Measurements from ENCODE around the gene BFSP2. TPM values are rescaled to one million over a fixed set of nuclear protein-coding genes. Genes with fewer than 3 reads are reported as not detected.

BFSP2 gene
- total RNA-seq, 2 experiments from 2014 or later = 0.55 to 1.0 TPM

DNA sequence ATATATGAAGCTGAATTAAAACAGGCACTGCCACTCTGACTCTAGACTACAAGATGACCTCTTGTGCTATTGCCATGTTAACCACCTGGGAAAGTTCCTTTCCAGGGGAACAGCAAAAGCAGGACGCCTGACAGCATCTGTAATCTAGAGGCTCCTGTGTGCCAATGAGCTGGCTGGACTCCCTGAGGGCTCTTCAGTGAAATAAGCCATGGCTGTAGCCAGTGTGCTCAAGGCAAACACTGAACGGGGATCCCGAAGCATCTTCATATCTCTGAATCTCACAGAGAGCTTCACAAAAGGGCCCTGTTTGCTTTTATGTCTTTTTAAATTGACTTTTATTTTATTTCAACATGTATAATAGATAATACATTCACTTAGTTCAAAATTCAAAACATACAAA is 57.2 kb downstream of the BFSP2 start:
- no peaks in the 10 kb centered on the region for H3K27me3 Mint-ChIP-seq
- peaks cover 15% of the 10 kb centered on the region for H3K4me1 Mint-ChIP-seq
- ChIA-PET POLR2A (interaction anchor here (0.7 to 1.0 kb wide), 2 partner anchors 12 to 115 kb away, joined by 3 to 4 read pairs; no protein-coding TSS in a partner anchor), CTCF (interaction anchor here (1.3 kb wide), 1 partner anchor 119 kb away, joined by 3 read pairs; no protein-coding TSS in a partner anchor)
- H3K4me3 Mint-ChIP-seq = no peak overlapping the region
- H3K9me3 Mint-ChIP-seq = no peaks in the 10 kb centered on the region
- H3K36me3 Mint-ChIP-seq (ENCODE audit: low read depth) = no peaks in the 10 kb centered on the region
- DNase-seq = no peak
- H3K27ac Mint-ChIP-seq = no peak overlapping the region

DNA sequence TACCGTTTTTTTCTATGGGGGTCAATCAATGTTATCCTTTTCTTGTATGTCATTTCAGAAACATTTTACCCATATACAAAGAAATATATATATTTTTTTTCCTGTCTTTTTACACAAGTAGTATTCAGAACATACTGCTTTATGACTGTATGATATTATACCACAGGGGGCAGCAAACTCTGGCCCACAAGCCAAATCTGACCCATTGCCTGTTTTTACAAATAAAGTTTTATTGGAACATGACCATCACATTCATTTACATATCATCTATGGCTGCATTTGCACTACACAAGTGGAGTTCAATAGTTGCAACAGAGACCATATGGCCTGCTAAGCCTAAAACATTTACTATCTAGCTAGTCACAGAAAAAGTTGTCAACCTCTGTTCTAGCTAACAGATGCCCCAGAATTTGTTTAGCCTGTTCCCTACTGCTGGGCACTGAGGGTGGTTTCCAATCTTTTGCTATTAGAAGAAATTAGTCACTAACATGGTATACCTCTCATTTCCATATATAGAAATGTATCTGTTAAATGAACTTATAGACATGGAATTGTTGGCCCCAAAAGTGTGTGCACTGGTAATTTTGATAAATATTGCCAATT is 57.7 kb downstream of the BFSP2 start:
- H3K4me1 Mint-ChIP-seq = peaks cover 15% of the 10 kb centered on the region
- no peaks in the 10 kb centered on the region for H3K27me3 Mint-ChIP-seq
- H3K27ac Mint-ChIP-seq = no peak overlapping the region
- CTCF ChIA-PET = interaction anchor here (1.3 kb wide), 1 partner anchor 119 kb away, joined by 3 read pairs; no protein-coding TSS in a partner anchor
- H3K4me3 Mint-ChIP-seq = no peak overlapping the region
- no peak for DNase-seq
- H3K36me3 Mint-ChIP-seq (ENCODE audit: low read depth) = no peaks in the 10 kb centered on the region
- POLR2A ChIA-PET = interaction anchor here (0.7 to 1.0 kb wide), 2 partner anchors 12 to 115 kb away, joined by 3 to 4 read pairs; no protein-coding TSS in a partner anchor
- no peaks in the 10 kb centered on the region for H3K9me3 Mint-ChIP-seq

DNA sequence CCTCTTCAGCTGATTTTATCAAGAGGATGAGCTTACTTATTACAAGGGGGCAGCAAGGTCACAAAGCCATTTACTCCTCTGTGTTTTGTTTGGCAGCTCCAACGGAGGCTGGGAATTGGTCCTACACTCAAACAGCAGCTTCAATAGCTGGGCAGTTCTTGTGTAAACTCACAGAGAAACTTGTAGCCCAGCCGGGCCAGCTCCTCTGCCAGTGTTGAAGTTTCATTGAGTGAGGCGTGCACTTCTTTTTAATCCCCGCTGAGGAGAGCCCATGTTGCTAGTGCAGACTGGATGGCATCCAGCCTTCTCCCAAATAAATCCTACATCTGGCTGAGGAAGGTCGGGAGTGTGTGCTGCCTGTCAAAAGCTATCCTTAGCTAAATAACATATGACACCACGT is 59.5 kb downstream of the BFSP2 start:
- Mint-ChIP-seq H3K9me3 (no peaks in the 10 kb centered on the region), H3K27me3 (no peaks in the 10 kb centered on the region), H3K36me3 (ENCODE audit: low read depth) (no peaks in the 10 kb centered on the region), H3K4me3 (no peak overlapping the region), H3K4me1 (peaks cover 26% of the 10 kb centered on the region), H3K27ac (no peak overlapping the region)
- no peak for DNase-seq
- CTCF ChIA-PET = interaction anchor here (1.1 kb wide), 1 partner anchor 9 kb away, joined by 3 read pairs; no protein-coding TSS in a partner anchor
- POLR2A ChIA-PET = interaction anchor here (0.5 to 0.6 kb wide), 2 partner anchors 114 to 122 kb away, joined by 3 read pairs; no protein-coding TSS in a partner anchor

GRCh38 chr3:133460809-133461208 is 61.0 kb downstream of the BFSP2 start:
- CTCF ChIA-PET = interaction anchor here (1.0 kb wide), 1 partner anchor 118 kb away, joined by 3 read pairs; no protein-coding TSS in a partner anchor
- Mint-ChIP-seq H3K4me3 (no peak overlapping the region), H3K36me3 (ENCODE audit: low read depth) (no peaks in the 10 kb centered on the region), H3K27ac (no peak overlapping the region), H3K27me3 (no peaks in the 10 kb centered on the region), H3K4me1 (peaks cover 26% of the 10 kb centered on the region), H3K9me3 (no peaks in the 10 kb centered on the region)
- POLR2A ChIA-PET = no interaction called here
- DNase-seq = no peak

- POLR2A ChIA-PET = interaction anchor here (1.0 kb wide), 1 partner anchor 12 kb away, joined by 3 read pairs; no protein-coding TSS in a partner anchor
- no peaks in the 10 kb centered on the region for H3K9me3 Mint-ChIP-seq
- H3K36me3 Mint-ChIP-seq (ENCODE audit: low read depth) = no peaks in the 10 kb centered on the region
- no peak overlapping the region for H3K27ac Mint-ChIP-seq
- DNase-seq = no peak
- H3K27me3 Mint-ChIP-seq = no peaks in the 10 kb centered on the region
- CTCF ChIA-PET = interaction anchor here (1.0 kb wide), 1 partner anchor 18 kb away, joined by 3 read pairs; no protein-coding TSS in a partner anchor
- H3K4me1 Mint-ChIP-seq = peaks cover 26% of the 10 kb centered on the region
- no peak overlapping the region for H3K4me3 Mint-ChIP-seq
These were observed 61.4 kb downstream of the BFSP2 start for GRCh38 chr3:133461291-133461690.

GRCh38 chr3:133463347-133463860 is 63.5 kb downstream of the BFSP2 start:
- DNase-seq = no peak
- Mint-ChIP-seq H3K27me3 (no peaks in the 10 kb centered on the region), H3K9me3 (no peaks in the 10 kb centered on the region), H3K27ac (no peak overlapping the region), H3K4me1 (peaks cover 32% of the 10 kb centered on the region), H3K36me3 (ENCODE audit: low read depth) (no peaks in the 10 kb centered on the region), H3K4me3 (no peak overlapping the region)
- ChIA-PET POLR2A (interaction anchor here (0.9 kb wide), 1 partner anchor 21 kb away, joined by 3 read pairs; no protein-coding TSS in a partner anchor), CTCF (no interaction called here)

DNA sequence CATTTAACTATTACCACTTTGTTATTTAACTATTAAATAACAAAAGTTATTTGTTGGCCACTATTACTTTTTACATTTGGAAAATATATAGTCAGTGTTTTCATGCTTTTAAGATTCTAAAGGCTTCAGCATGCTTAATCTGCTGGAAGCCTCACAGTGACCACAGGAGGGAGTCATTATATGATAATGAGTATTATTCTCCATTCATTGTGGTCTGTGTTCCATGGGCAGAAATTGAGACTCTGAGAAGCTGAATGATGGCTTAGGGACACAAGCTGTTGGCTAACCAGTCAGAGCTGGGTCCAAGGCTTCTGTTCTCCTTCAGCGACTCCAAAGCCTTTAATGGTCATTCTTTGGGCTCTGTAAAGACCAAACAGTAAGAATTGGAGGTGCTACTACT is 64.7 kb downstream of the BFSP2 start:
- no peak for DNase-seq
- CTCF ChIA-PET = no interaction called here
- Mint-ChIP-seq H3K4me3 (no peak overlapping the region), H3K36me3 (ENCODE audit: low read depth) (no peaks in the 10 kb centered on the region), H3K27ac (no peak overlapping the region), H3K9me3 (no peaks in the 10 kb centered on the region), H3K27me3 (no peaks in the 10 kb centered on the region), H3K4me1 (peaks cover 32% of the 10 kb centered on the region)
- POLR2A ChIA-PET = no interaction called here

DNA sequence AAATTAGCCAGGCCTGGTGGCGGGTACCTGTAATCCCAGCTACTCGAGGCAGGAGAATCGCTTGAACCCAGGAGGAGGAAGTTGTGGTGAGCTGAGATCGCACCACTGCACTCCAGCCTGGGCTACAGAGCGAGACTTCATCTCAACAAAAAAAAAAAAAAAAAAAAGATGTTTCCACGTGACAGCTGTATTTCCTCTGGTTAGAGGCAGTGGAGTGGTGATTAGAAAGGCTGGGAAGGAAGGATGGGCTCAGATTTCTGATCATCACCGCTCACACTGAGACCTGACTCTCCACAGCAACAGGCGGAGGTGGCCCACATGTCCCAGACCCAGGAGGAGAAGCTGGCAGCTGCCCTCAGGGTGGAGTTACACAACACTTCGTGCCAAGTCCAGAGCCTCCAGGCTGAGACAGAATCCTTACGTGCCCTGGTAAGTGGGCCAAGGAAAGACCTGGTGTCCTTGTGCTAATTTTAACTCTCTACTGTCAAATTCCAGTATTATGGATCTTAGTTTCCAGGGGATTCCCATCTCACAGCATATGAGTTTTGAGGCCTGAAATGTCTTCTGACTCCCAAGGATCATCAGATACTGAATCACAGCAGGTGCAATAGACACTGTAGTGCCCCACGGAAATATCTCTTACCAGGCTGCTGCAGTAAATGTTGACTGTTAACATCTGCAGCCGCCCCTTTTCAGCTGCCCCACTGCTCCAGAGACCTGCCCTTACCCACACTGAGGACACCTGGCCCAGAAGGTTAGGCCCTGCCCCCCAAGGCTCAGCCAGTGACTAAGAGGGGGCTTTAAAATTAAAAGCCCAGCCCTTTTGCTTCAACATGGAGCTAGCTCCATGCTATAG is 66.9 kb downstream of the BFSP2 start:
- ChIA-PET POLR2A (interaction anchor here (1.2 kb wide), 1 partner anchor 18 kb away, joined by 4 read pairs; no protein-coding TSS in a partner anchor), CTCF (interaction anchor here (0.7 to 1.3 kb wide), 2 partner anchors 14 to 22 kb away, joined by 3 to 4 read pairs; no protein-coding TSS in a partner anchor)
- H3K27me3 Mint-ChIP-seq = no peaks in the 10 kb centered on the region
- no peak for DNase-seq
- H3K4me1 Mint-ChIP-seq = peaks cover 16% of the 10 kb centered on the region
- no peak overlapping the region for H3K27ac Mint-ChIP-seq
- H3K4me3 Mint-ChIP-seq = no peak overlapping the region
- no peaks in the 10 kb centered on the region for H3K9me3 Mint-ChIP-seq
- no peaks in the 10 kb centered on the region for H3K36me3 Mint-ChIP-seq (ENCODE audit: low read depth)

GRCh38 chr3:133467780-133468179 is 67.9 kb downstream of the BFSP2 start:
- ChIA-PET POLR2A (interaction anchor here (0.9 kb wide), 1 partner anchor 11 kb away, joined by 3 read pairs; no protein-coding TSS in a partner anchor), CTCF (interaction anchor here (0.5 to 1.3 kb wide), 3 partner anchors 9 to 30 kb away, joined by 3 to 4 read pairs (median 3); no protein-coding TSS in a partner anchor)
- peaks cover 15% of the 10 kb centered on the region for H3K4me1 Mint-ChIP-seq
- no peaks in the 10 kb centered on the region for H3K9me3 Mint-ChIP-seq
- DNase-seq = no peak
- no peak overlapping the region for H3K27ac Mint-ChIP-seq
- H3K4me3 Mint-ChIP-seq = no peak overlapping the region
- H3K27me3 Mint-ChIP-seq = no peaks in the 10 kb centered on the region
- H3K36me3 Mint-ChIP-seq (ENCODE audit: low read depth) = no peaks in the 10 kb centered on the region

DNA sequence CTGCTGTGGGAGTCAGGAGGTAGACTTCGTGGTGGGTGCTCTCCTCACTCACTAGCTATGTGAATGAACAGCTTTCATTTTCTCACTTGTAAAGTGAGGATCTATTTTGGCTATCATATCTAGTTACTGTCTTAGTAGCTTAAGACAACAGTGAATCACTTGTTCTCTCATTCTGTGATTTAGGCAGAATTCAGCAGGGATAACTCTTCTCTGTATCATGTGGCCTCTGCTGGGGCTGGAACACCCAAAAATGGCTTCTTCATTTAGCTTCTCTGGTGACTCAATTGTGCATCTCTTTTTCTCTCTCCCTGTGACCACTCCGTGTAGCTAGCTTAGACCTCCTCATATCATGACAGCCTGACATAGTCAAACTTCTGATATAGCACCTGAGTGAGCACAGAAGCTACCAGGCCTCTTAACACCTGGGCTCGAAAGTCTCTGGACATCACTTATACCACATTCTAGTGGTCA is 68.4 kb downstream of the BFSP2 start:
- Mint-ChIP-seq H3K9me3 (no peaks in the 10 kb centered on the region), H3K4me3 (no peak overlapping the region), H3K27me3 (no peaks in the 10 kb centered on the region), H3K36me3 (ENCODE audit: low read depth) (no peaks in the 10 kb centered on the region), H3K27ac (no peak overlapping the region), H3K4me1 (peaks cover 14% of the 10 kb centered on the region)
- DNase-seq = no peak
- POLR2A ChIA-PET = interaction anchor here (0.9 kb wide), 1 partner anchor 10 kb away, joined by 3 read pairs; no protein-coding TSS in a partner anchor
- CTCF ChIA-PET = interaction anchor here (0.6 kb wide), 1 partner anchor 9 kb away, joined by 3 read pairs; no protein-coding TSS in a partner anchor

GRCh38 chr3:133469140-133469731 is 69.4 kb downstream of the BFSP2 start:
- ChIA-PET CTCF (no interaction called here), POLR2A (no interaction called here)
- Mint-ChIP-seq H3K27me3 (no peaks in the 10 kb centered on the region), H3K4me1 (peaks cover 8% of the 10 kb centered on the region), H3K36me3 (ENCODE audit: low read depth) (no peaks in the 10 kb centered on the region), H3K4me3 (no peak overlapping the region), H3K27ac (no peak overlapping the region), H3K9me3 (no peaks in the 10 kb centered on the region)
- DNase-seq = no peak

- no peaks in the 10 kb centered on the region for H3K27me3 Mint-ChIP-seq
- H3K4me1 Mint-ChIP-seq = peaks cover 23% of the 10 kb centered on the region
- H3K27ac Mint-ChIP-seq = no peak overlapping the region
- H3K9me3 Mint-ChIP-seq = no peaks in the 10 kb centered on the region
- H3K4me3 Mint-ChIP-seq = no peak overlapping the region
- DNase-seq = no peak
- ChIA-PET POLR2A (no interaction called here), CTCF (no interaction called here)
- H3K36me3 Mint-ChIP-seq (ENCODE audit: low read depth) = no peaks in the 10 kb centered on the region
These were observed 72.4 kb downstream of the BFSP2 start for GRCh38 chr3:133472242-133472641.
